Measurements from ENCODE around the gene CCDC85B.

DNA sequence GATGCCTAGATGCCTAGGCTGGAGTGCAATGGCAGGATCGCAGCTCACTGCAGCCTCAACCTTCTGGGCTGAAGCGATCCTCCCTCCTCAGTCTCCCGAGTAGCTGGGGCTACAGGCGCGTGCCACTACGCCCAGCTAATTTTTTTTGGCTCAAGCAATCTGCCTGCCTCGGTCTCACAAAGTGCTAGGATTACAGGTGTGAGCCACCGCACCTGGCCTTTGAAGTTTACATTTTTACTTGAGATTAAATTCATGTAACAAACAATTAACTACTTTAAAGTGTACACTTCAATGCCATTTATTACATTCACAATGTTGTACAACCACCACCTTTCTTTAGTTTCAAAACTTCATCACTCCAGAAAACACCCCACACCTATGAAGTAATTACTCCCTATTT is 13.2 kb downstream of the CCDC85B start:
- TF ChIP-seq, protein P1, sequence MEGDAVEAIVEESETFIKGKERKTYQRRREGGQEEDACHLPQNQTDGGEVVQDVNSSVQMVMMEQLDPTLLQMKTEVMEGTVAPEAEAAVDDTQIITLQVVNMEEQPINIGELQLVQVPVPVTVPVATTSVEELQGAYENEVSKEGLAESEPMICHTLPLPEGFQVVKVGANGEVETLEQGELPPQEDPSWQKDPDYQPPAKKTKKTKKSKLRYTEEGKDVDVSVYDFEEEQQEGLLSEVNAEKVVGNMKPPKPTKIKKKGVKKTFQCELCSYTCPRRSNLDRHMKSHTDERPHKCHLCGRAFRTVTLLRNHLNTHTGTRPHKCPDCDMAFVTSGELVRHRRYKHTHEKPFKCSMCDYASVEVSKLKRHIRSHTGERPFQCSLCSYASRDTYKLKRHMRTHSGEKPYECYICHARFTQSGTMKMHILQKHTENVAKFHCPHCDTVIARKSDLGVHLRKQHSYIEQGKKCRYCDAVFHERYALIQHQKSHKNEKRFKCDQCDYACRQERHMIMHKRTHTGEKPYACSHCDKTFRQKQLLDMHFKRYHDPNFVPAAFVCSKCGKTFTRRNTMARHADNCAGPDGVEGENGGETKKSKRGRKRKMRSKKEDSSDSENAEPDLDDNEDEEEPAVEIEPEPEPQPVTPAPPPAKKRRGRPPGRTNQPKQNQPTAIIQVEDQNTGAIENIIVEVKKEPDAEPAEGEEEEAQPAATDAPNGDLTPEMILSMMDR (IDR thresholded peaks at IDR 0.05; ENCODE audit: low read depth, low read length, missing input control) = no peak
- no peak for TF ChIP-seq SP1 (IDR thresholded peaks at IDR 0.05)
- TF ChIP-seq TAF1 (conservative IDR thresholded peaks at IDR 0.05) = no peak
- TF ChIP-seq FOXA1 (IDR thresholded peaks at IDR 0.05) = no peak
- TF ChIP-seq NR2F2 (IDR thresholded peaks at IDR 0.05) = no peak
- TF ChIP-seq EGR1 (IDR thresholded peaks at IDR 0.05; ENCODE audit: low read depth in 2 of 2) = no peak
- TF ChIP-seq, protein P2, sequence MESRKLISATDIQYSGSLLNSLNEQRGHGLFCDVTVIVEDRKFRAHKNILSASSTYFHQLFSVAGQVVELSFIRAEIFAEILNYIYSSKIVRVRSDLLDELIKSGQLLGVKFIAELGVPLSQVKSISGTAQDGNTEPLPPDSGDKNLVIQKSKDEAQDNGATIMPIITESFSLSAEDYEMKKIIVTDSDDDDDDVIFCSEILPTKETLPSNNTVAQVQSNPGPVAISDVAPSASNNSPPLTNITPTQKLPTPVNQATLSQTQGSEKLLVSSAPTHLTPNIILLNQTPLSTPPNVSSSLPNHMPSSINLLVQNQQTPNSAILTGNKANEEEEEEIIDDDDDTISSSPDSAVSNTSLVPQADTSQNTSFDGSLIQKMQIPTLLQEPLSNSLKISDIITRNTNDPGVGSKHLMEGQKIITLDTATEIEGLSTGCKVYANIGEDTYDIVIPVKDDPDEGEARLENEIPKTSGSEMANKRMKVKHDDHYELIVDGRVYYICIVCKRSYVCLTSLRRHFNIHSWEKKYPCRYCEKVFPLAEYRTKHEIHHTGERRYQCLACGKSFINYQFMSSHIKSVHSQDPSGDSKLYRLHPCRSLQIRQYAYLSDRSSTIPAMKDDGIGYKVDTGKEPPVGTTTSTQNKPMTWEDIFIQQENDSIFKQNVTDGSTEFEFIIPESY (IDR thresholded peaks at IDR 0.05) = no peak
- TF ChIP-seq YY1 (IDR thresholded peaks at IDR 0.05) = no peak
- TF ChIP-seq, protein P3, sequence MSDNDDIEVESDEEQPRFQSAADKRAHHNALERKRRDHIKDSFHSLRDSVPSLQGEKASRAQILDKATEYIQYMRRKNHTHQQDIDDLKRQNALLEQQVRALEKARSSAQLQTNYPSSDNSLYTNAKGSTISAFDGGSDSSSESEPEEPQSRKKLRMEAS (IDR thresholded peaks at IDR 0.05) = no peak
- TF ChIP-seq GABPA (IDR thresholded peaks at IDR 0.05 in 1 of 2, conservative IDR thresholded peaks at IDR 0.05 in 1 of 2) = no peak
- TF ChIP-seq JUND (IDR thresholded peaks at IDR 0.05) = no peak
- TF ChIP-seq, protein P4, sequence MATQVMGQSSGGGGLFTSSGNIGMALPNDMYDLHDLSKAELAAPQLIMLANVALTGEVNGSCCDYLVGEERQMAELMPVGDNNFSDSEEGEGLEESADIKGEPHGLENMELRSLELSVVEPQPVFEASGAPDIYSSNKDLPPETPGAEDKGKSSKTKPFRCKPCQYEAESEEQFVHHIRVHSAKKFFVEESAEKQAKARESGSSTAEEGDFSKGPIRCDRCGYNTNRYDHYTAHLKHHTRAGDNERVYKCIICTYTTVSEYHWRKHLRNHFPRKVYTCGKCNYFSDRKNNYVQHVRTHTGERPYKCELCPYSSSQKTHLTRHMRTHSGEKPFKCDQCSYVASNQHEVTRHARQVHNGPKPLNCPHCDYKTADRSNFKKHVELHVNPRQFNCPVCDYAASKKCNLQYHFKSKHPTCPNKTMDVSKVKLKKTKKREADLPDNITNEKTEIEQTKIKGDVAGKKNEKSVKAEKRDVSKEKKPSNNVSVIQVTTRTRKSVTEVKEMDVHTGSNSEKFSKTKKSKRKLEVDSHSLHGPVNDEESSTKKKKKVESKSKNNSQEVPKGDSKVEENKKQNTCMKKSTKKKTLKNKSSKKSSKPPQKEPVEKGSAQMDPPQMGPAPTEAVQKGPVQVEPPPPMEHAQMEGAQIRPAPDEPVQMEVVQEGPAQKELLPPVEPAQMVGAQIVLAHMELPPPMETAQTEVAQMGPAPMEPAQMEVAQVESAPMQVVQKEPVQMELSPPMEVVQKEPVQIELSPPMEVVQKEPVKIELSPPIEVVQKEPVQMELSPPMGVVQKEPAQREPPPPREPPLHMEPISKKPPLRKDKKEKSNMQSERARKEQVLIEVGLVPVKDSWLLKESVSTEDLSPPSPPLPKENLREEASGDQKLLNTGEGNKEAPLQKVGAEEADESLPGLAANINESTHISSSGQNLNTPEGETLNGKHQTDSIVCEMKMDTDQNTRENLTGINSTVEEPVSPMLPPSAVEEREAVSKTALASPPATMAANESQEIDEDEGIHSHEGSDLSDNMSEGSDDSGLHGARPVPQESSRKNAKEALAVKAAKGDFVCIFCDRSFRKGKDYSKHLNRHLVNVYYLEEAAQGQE (IDR thresholded peaks at IDR 0.05) = no peak
